ENCODE data around the gene CCDC57.
"Not testable (repeated sequence)": the region's sequence is repeated elsewhere in the genome, so short reads cannot be mapped to it uniquely, and the experiment has no call there.

Gene CCDC57

GRCh38 chr17:82214012-82214628, 1.5 kb upstream of the CCDC57 start:
- FAIRE-seq (no peak), DNase-seq (ENCODE audit: extremely low spot score, insufficient read length, low read depth) (no peak)

- no peak for DNase-seq (ENCODE audit: extremely low spot score, insufficient read length, low read depth)
These were observed 789 bp upstream of the CCDC57 start for GRCh38 chr17:82213251-82214011.

GRCh38 chr17:82210655-82211054, 2.0 kb downstream of the CCDC57 start:
- not testable (repeated sequence) for FAIRE-seq

More at GRCh38 chr17:82213251-82214011, 789 bp upstream of the CCDC57 start:
- peak; percentile 58 for FAIRE-seq

GRCh38 chr17:82205720-82206508, 6.7 kb downstream of the CCDC57 start:
- FAIRE-seq (peak; percentile 86), DNase-seq (ENCODE audit: extremely low spot score, insufficient read length, low read depth) (no peak)

More at GRCh38 chr17:82210655-82211054, 2.0 kb downstream of the CCDC57 start:
- DNase-seq (ENCODE audit: extremely low spot score, insufficient read length, low read depth): not testable (repeated sequence)

DNA sequence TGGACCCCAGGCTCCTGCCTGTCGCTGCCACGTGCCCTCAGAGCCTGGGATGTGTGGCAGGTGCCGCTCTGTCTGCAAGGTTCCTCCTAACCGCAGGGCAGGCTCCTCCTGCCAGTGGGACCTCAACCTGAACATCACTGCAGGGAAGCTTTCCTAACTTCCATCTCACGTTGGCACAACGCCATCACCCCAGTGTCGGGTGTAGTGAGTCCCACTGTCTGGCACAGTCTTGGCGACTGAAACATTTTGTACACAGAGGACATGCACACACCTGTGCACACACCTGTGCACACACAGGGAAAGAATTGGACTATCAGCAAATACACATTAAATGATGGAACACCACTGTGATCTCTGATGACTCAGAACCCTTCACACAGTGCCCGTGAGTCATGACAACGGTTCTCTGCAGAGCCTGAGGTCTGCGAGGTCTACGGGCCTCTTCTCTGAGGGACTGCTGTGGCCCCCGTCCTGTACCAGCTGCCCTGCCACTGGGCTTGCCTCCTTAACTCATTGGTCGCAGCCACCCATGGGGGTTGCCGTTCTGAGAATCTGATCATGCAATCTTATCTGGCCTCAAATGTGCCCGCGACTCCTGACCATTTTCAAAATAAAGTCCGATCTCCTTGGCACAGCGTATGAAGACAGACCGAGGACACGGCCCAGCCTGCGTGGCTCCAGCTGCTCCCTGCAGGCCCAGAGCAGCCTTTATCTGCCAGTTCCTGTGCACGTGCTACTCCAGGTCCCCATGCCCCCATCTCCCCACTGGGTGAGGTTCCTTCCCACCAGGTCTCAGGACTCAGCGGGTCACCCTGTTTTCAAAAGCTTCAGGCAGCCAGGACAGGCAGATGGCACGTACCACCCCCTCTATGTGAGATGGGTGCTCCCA, 7.6 kb downstream of the CCDC57 start:
- FAIRE-seq (no peak), DNase-seq (ENCODE audit: extremely low spot score, insufficient read length, low read depth) (no peak)

DNA sequence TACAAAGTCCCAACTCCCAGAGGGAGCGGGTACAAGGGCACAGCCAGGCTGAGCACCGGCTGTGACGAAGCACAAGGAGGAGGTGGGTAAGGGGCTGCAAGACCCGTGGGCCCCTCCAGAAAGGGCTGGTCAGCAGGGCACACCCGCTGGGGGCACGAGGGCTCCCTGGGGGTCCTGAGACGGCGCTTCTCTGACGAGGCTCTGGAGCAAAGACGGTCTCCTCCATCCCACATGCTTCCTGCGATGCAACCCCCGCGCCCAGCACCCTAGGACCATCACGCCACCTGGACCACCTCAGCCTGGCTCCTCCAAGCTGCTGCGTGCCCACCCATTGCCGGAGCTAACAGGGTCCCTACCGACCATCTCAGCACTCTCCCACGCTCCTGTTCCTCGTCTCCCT, 8.7 kb downstream of the CCDC57 start:
- FAIRE-seq (no peak), DNase-seq (ENCODE audit: extremely low spot score, insufficient read length, low read depth) (no peak)

GRCh38 chr17:82202981-82203380, 9.7 kb downstream of the CCDC57 start:
- no peak for DNase-seq (ENCODE audit: extremely low spot score, insufficient read length, low read depth)
- FAIRE-seq: no peak

DNA sequence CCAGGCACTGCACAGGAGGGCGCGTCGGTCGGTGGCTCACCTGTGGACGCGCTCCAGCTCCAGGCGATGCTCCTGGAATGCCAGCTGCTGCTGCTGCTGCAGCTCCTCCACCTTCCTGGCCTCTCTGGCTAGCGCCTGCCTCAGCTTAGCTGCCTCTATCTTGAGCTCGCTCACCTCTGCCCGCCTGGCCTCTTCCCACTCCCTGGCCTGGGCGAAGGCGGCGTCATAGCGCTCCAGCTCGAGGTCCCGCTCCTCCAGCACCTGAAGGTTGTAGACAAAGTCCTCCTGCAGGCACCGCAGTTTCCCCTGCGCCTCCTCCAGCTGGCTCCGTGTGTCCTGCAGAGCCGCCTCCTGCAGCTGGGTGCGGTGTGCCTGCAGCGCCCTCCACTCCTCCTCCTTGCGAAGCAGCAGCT, 11.1 kb downstream of the CCDC57 start:
- FAIRE-seq: no peak
- no peak for DNase-seq (ENCODE audit: extremely low spot score, insufficient read length, low read depth)

DNA sequence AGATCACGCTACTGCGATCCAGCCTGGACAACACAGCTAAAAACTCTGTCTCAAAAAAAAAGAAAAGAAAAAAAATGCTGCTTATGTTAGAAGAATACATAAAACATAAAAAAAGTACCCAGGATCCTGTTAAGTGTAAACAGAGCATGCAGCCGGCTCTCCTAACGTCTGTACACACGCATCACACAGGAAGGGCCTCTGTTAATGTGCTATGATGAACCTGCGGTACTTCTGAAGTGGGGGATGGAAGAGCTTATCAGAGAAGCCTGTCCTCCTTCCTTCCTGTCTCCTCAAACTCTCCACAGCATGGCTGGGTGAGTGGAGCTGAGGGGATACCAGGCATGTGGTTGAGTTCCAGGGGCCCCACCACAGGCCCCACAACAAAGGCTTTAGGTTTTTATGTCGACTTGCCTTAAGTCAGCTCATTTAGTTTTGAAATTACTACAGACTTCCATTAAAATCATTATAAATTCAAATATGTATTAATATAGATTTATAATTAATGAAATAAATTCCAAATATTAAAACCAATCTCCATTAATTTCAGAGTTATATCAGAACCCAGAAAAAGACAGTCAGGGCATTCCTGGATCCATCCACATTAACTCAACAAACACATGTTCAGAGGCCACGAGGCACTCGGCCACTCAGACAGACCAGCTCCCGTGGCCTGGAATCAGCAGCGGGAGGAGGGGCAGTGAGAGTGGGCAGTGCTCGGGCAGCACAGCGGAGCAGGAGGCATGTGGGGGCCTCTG, 11.7 kb downstream of the CCDC57 start:
- DNase-seq (ENCODE audit: extremely low spot score, insufficient read length, low read depth) (no peak), FAIRE-seq (no peak)

- FAIRE-seq: no peak
- no peak for DNase-seq (ENCODE audit: extremely low spot score, insufficient read length, low read depth)
These were observed 12.5 kb downstream of the CCDC57 start for GRCh38 chr17:82200135-82200534.

- FAIRE-seq (no peak), DNase-seq (ENCODE audit: extremely low spot score, insufficient read length, low read depth) (no peak)
These were observed 13.1 kb downstream of the CCDC57 start for GRCh38 chr17:82199496-82199895.

GRCh38 chr17:82198092-82198491, 14.6 kb downstream of the CCDC57 start:
- DNase-seq (ENCODE audit: extremely low spot score, insufficient read length, low read depth): no peak
- peak; percentile 49 for FAIRE-seq

DNA sequence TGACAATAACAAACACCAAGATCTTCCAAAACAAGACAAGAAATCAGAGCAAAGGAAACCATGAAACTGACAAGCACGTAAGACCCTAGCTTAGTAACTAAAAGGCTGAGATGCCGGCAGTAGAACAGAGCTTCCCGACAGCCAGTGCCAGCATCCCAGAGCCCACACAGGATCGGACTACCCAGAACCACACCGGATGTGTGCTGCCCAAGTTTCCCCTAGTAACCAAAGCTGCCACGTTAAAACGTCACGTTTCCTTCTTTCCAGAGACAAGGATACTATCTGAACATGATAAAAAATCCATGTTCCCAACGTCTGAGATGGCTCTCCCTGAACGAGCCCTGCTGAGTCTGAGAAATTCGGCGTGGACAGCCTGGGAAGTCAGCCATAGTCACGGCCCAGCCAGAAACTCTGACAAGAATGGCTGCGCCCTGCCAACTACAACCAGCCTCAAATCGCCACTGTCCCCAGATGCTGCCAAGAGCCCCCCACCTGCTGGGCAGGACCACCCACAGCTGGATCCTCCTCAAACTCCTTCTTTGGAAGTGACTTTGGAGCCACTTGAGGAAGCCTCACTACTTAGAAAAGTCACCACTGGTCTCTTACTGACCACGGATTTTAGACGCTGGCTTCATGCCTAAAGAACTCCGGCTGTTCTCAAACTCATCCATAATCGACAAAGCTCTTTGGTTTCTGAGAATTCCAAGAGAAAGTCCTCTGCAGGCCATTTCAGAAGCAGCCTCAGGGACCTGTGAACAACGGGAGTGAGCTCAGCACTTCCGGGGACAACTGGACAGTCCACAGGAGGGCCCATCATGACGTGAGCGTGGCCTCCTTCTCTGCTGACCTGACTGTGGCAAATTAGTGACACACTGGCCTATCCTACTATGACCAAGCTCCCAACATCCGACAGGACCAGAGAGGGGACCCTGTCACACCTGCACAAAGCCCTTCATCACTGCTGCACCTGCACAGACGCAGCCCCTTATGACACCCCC, 16.7 kb downstream of the CCDC57 start:
- no peak for DNase-seq (ENCODE audit: extremely low spot score, insufficient read length, low read depth)
- FAIRE-seq: no peak

GRCh38 chr17:82194765-82195164, 17.9 kb downstream of the CCDC57 start:
- no peak for FAIRE-seq
- DNase-seq (ENCODE audit: extremely low spot score, insufficient read length, low read depth): no peak

DNA sequence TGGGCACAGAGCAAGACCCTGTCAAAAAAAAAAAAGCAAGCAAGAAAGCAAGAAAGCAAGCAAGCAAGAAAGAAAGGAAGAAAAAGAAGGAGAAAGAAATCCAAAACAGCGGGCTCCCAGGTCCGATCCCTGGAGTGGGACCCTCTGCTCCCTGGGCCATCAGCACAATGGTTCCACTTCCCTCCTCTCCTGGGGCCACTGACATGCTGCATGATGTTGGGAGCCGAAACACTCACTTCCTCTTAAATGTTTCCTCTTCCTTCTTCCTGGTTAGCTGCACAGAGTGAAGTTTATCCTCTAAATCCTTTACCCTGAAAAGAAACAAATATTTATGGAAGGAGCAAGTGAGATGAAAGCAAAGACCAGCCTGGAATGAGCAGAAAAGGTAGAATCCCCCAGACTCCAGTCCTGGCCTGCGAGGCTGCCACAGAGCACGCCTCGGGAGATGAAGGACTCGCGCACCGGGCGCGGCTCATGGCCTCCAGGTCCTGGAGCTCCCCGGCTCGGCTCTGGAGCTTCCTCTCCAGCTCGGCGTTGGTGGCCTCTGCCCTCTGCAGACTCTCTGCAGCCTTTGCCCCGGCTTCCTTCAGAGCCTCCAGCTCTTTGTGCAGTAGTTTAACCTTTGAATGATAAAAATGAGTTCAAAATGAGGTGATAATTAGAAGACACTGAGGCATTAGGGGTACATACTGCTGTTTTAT, 19.0 kb downstream of the CCDC57 start:
- FAIRE-seq (peak; percentile 89), DNase-seq (ENCODE audit: extremely low spot score, insufficient read length, low read depth) (no peak)

GRCh38 chr17:82193050-82193449, 19.6 kb downstream of the CCDC57 start:
- FAIRE-seq; DNase-seq (ENCODE audit: extremely low spot score, insufficient read length, low read depth): not testable (repeated sequence)
